ENCODE results near the gene CTIF. TPM values are rescaled to one million over a fixed set of nuclear protein-coding genes. Genes with fewer than 3 reads are reported as not detected.

Gene CTIF
- polyA plus RNA-seq, 3 donors = 11.7 to 74.2 (median 39.8) TPM

DNA sequence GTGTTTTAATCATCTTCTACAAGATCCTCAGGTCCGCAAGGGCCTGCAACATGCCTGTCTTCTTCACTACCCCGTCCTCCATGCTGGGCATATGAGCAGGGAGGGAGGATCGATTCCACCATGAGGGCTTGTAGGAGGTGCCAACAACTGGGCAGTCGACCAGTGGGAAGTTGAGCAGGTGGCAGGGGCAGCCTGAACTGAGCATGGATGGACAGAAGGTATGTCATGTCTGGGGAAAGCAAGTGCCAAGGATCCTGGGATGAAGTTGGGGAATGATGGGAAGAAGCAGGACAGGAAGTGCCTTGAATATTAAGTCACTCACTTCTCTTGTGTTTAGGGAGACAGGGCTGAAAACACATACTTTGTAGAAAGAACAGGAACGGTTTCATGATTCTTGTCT, 44.7 kb downstream of the CTIF start:
- 62 to 83% (median 82%) methylated on average over 5 of the region's 5 CpGs for WGBS, 3 donors
- H3K27ac ChIP-seq (ENCODE audit: low read depth, low read length) = no peak overlapping the region

DNA sequence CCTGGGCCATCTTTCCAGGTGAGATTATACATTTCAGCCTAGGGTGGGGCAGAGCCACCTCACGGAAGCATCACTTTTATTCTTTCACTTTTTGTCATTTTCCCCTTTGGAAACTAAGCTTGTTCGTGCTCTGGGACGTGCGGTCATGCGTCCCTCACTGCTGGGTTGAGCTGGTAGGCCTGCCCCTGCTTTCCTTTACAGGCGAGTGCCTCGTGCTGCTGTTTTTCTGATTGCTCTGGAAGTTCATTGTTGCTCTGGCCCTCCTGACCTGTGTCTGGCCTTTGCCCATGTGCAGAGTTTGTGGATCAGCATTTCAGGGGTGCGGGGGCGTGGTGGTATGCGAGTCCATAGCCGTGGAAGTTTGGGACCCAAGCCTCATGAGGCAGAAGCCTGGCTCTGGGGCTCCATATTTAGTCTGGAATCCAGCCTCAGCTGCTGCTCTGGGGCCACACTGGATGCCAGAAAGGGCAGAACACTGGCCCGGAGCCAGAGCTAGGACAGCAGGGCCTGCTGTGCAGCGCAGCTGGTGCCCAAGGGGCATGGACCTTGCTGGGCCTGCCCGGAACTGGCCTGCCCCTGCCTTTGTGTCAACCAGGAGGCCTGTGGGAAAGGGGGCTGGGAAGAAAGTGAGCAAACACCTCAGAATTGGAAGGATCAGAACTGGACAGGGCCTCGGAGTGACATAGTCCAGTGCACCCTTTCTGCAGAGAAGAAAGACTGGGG, 51.1 kb downstream of the CTIF start:
- no peak overlapping the region for H3K27ac ChIP-seq (ENCODE audit: low read depth, low read length)
- 81 to 88% (median 84%) methylated on average over 15 of the region's 15 CpGs for WGBS, 3 donors

DNA sequence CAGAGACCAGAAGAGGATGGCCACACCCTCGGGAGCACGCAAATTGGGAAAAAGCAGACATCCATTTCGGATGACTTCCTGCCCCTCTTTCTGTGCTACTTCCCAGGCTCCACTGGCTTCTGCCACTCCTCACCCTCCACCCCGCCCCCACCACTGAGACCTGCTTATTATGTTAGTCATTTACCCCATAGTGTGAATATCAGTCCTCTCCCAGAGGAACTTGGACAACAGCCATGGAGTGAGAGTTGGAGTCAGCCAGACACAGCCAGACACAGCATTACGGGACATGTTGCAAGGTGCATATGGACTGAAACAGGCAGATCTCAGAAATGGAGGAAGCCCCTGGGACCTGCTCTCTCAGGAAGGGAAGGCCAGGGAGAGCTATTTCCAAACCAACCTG, 51.8 kb downstream of the CTIF start:
- 84 to 97% (median 93%) methylated on average over 5 of the region's 5 CpGs for WGBS, 3 donors

DNA sequence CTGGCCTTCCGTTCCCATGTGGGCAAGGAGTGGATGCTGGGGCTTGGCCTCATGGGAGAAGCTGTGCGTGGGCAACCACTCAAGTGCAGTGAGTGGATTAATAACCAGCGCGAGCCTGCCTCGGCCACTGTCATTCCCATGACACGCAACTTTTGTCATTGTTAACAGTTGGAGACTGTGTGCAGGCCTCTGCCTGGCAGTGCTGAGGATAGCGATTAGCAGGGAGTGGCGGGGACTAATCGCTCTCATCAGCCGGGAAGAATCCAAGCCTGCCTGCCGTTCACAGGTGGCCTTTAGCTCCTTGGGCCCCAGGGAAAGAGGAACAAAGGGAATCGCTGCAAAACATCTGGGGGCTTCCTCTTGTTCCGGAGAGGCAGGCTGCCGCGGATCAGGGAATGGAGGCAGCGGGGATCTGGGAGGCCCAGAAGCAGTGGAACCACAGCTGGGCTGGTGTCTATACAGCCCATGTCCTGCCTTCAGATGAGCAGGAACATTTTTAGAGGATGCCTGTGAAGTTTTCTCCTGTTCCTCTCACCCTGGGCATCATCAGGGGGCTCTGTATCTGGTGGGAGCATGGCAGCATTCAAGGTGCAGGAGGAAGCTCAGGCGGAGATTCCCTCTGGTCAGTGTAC, 53.8 kb downstream of the CTIF start:
- no peak overlapping the region for H3K27ac ChIP-seq (ENCODE audit: low read depth, low read length)
- 86 to 92% (median 88%) methylated on average over 17 of the region's 17 CpGs for WGBS, 3 donors

More for the DNA sequence above, 51.8 kb downstream of the CTIF start:
- no peak overlapping the region for H3K27ac ChIP-seq (ENCODE audit: low read depth, low read length)

DNA sequence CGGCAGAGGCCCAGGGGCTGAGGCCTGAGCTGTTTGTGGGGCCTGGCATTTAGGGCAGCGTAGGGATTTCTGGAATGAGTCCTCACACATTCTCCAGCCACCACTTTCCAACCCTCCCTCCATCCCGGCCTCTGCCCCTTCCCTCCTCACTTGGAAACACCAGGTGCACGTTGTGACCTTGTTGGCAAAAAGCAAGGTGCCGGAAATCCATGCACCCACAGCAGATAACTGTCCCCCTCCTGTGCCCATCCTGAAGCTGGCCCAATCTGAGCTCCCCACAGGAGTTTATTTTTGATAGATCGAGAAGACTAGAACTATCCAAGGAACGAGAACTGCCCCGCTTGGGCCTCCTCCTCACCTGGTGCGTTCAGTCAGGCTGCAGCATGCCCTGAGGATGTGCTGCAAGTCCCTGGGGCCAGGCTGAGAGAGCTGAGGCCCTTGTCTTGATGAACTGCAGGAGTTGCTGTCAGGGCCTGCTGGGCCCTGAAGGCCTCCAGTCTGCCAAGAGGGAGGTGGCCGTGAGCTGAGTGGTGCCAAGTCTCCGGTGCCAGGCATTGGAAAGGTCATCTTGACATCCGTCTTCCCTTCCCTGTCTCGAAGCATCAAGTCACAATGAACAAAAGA, 55.8 kb downstream of the CTIF start:
- no peak overlapping the region for H3K27ac ChIP-seq (ENCODE audit: low read depth, low read length)
- 81 to 82% (median 81%) methylated on average over 13 of the region's 13 CpGs for whole genome bisulfite sequencing, 3 donors

DNA sequence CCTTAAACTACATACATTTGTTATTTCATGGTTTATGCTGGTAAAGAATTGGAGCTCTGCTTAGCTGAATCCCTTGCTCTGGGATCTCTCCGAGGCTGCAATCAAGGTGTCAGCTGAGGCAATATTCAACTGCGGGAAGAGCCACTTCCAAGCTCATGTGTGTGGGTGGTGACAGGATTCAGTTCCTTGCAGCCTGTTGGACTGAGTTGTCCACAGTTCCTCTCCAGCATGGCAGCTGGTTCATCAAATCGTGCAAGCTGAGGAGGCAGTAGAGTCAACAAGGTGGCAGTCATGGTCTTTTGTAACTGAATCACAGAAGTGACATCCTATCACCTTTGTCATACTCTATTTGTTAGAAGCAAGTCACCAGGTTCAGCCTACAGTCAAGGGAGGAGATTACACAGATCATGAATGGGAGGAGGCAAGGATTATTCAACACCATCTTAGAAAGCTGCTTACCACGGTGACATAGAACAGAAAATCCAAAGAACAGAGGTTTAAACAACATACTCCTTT, 56.9 kb downstream of the CTIF start:
- WGBS, 3 donors = 89 to 95% (median 92%) methylated on average over 4 of the region's 4 CpGs

DNA sequence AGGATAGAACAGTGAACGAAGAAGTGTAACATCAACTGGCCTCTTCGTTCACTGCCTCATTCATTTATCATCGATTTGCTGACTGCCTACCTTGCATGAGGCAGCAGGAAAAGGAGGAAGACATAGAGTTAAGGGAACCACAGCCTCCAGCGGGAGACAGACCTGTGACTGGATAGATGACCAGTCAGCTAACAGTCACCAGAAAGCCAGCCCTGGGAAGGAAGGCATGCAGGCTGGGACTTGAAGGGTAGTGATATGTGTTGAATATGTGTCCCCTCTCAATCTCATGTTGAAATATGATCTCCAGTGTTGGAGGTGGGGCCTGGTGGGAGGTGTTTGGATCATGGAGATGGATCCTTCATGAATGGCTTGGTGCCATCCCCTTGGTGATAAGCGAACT, 58.3 kb downstream of the CTIF start:
- H3K27ac ChIP-seq (ENCODE audit: low read depth, low read length) = no peak overlapping the region
- WGBS, 3 donors = 73 to 81% (median 73%) methylated on average over 5 of the region's 5 CpGs

More for the DNA sequence above, 56.9 kb downstream of the CTIF start:
- H3K27ac ChIP-seq (ENCODE audit: low read depth, low read length) = no peak overlapping the region

DNA sequence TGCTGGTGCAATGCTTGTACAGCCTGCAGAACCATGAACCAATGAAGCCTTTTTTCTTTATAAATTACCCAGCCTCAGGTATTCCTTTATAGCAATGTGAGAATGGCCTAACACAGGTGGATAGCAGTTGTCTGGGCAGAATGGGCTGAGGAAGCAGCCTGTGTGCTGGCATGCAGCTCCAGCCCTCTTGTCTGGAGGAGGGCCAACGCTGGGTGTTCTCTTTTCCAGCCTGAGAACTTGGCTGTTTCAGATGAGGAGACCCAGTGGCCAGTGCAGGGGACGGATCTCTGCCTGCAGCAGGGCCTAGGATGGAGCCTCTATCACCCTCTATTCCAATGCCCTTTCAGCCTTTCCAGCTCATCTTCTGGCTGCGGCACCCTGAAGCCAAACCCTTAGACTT, 58.8 kb downstream of the CTIF start:
- WGBS, 3 donors = 90 to 92% (median 90%) methylated on average over 3 of the region's 3 CpGs
- no peak overlapping the region for H3K27ac ChIP-seq (ENCODE audit: low read depth, low read length)

DNA sequence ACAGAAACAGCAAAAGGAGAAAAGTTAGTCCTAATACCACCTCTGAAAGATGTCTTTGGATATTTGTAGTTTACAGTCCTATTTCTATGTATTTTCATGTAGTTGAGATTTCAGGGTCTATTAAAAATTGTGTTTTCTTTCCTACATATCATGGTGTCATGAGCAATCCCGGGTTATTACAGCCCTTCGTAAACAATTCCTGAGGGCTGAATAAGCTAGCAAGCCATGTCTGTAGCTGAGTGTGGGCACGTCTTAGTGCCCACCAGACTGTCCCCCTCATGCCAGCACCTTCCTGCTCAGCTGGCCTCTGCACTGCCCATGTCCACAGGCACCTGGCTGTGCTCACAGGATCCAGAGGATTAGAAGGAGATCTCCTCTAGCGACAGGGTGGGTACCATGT, 60.6 kb downstream of the CTIF start:
- WGBS, 3 donors = 93 to 98% (median 94%) methylated on average over 4 of the region's 4 CpGs
- H3K27ac ChIP-seq (ENCODE audit: low read depth, low read length) = no peak overlapping the region

DNA sequence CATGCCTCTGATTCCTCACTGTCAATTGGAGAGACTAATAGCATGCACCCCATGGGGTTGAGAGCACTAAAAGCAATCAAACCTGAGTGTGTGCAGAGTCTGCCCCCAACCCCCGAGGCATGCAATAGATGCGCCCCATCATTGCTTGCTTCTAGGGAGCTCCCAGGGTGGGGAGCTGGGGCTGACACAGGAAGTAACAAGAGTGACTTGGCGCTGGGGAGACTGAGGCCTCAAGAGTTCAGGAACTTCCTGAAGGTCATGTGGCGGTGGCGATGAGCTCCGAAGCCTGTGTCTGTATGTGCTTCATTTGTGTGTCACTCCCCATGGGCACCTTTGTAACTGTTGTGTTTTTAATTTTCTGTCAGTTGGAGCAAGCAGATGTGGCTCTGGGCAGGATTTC, 61.2 kb downstream of the CTIF start:
- 73 to 97% (median 87%) methylated on average over 6 of the region's 6 CpGs for WGBS, 3 donors
- H3K27ac ChIP-seq (ENCODE audit: low read depth, low read length) = no peak overlapping the region

DNA sequence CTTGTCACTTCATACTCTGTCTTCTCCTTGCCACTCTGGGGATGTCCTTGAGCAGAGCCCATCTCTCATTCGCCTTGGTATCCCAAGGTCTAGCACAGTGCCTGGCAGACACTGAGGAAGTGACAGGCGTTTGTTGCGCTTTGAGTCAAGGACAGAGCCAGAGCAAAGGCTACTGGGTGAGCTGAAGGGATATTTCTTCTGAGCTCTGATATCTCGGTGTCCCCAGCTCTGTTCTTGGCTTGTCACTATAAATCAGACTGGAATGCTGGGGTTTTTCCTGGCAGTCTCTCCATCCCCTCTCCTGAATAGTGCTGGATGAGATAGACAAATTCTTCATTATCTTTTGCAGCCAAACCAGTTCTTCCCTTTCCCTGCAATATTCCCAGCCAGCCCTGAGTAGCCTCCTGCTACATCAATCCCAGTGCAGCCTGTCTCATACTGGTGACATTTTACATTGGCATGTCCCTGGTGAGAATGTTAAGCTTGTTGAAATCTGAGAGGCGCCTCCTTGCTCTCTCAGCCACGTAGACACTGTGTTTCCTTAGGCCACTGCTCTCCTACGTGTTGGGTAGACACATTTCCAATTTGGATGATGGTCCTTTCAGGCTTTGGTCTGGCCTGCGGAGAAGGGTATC, 61.7 kb downstream of the CTIF start:
- WGBS, 3 donors = 68 to 83% (median 78%) methylated on average over 8 of the region's 8 CpGs
- no peak overlapping the region for H3K27ac ChIP-seq (ENCODE audit: low read depth, low read length)

DNA sequence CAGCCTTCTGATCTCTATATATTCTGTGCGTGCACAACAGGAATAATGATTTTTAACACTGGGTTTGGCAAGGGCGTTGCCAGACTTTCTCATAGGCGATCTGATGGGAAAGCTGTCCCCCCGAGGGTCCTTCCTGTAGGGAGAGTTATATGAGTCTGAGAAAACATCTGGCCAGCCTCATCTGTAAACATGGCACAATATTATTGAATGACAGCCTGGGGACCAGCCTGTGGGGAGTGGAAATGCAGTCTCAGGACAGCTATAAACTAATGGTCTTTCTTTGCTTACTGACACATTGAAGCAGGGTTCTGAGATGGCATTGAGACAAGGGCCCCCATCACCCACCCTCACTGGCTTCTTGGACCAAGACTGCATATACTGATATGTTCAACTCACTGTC, 62.5 kb downstream of the CTIF start:
- WGBS, 3 donors = 85 to 88% (median 86%) methylated on average over 4 of the region's 4 CpGs
- no peak overlapping the region for H3K27ac ChIP-seq (ENCODE audit: low read depth, low read length)

DNA sequence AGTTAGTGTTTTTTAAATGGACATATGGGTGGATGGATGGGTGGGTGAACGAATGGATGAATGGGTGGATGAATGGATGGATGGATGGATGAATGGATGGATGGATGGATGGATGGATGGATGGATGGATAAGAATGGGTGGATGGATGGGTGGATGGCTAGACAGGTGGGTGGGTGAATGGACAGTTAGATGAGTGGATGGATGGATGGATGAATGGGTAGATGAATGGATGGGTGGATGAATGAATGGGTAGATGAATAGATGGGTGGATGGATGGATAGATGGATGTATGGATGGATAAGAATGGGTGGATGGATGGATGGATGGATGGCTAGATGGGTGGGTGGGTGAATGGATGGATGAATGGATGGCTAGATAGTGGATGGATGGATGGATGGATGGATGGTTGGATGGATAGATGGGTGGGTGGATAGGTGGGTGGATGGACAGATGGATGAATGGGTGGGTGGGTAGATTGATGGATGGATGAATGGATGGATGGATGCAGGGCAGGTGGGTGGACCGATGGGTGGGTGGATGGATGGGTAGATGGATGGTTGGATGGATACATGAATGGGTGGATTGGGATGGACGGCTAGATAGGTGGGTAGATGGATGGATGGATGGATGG, 64.0 kb downstream of the CTIF start:
- no peak overlapping the region for H3K27ac ChIP-seq (ENCODE audit: low read depth, low read length)
- 78 to 98% (median 91%) methylated on average over 3 of the region's 3 CpGs for WGBS, 3 donors

DNA sequence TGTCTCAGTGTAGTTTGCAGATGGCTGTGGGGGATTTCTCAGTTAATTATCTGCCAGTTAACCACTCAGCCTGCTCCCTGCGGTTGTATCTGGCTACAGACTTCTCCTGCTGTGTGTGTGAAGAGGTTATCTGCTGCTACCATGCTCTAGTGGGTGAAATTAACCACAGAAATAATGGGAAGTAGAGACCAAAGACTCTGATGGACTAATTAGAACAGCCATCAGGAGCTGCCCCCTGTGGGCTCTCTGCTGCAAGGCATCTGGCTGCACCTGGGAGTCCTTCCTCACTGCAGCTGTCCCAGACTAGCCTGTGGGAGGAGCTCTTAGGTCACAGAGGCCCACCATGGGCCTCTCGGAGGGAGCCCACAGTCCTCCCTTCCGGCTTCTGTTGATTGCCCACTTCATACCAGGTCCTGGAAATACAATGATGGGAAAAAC, 66.6 kb downstream of the CTIF start:
- 53 to 83% (median 64%) methylated on average over 3 of the region's 3 CpGs for WGBS, 3 donors
- no peak overlapping the region for H3K27ac ChIP-seq (ENCODE audit: low read depth, low read length)

DNA sequence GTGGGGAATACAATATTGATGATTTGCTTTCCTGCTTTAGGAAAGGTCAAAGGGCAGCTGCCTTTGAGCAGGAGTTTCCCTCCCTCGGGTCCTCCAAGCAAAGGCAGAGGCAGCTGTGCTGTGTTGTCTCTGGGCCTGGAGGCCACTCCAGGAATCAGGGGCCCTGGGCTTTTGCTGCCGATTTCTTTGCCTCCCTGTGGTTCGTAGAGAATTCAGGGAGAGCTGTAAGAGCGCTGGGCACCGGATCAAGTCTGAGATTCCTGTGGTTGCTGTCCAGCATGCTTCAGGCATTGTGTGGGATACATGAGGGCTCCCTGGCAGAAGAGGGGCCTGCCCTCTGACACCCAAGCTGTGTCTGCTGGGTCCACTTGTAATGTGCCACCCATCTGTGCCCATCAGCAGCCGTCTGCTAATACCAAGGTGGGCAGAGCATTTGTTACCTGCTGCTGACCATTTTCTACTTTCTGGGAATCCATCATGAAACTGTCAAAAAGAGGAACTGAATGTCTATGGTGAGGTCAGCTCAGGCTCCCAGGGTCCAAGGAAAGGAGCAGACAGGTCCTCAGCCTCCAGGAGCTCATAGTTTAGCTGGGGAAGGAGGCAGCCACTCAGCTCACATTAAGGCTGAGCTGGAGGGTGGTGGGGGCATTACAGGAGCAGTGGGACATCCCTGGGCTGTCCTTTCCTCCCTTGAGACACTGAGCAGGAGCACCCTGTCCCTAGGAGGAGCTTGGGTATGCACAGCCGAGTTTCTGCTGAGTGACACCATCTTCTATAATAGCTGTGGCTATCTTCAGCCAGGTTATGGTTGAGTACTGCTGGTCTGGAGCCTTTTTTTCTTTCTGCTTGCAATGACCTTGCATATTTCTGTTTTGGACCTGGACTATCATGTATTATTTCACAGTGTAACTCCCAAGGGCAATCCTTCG, 68.5 kb downstream of the CTIF start:
- no peak overlapping the region for H3K27ac ChIP-seq (ENCODE audit: low read depth, low read length)
- 59 to 68% (median 67%) methylated on average over 8 of the region's 8 CpGs for WGBS, 3 donors

DNA sequence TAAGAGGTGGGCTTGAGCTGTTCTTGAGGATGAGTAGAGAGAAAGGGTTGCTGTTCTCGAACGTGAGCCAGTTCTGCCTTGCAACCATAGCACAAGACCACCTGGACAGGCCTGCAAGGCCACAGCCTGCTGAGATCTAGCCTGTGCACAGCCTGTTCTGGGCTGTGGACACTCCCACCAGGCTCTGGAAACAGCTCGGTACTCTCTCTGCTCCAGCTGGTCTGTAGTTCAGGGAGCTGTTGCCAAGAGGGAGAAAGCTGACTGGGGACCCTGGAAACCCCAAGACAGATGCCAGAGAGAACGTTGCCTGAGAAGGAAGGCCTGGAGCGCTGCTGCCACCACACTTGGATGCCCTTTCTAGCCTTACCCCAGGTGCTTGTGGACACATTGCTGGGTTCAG, 69.8 kb downstream of the CTIF start:
- WGBS, 3 donors = 64 to 76% (median 73%) methylated on average over 5 of the region's 5 CpGs

DNA sequence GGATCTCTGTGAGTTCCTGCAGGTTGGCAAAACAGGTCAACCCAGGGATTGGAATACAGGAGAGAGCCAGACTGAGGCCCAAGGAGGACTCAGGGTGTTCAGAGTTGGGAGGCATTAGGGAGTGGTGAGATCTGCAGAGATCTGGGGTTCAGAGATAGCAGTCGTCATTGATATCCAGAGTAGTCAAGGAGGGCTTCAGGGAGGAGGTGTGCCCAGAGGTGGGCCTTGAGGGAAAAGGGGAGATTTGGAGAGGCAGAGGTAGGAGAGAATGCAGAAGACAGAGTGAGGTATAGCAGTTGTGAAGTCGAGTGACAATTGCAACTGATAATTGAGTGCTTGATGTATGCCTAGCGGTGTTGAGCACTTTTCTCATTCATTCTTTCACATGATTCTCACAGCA, 70.3 kb downstream of the CTIF start:
- 95 to 98% (median 96%) methylated on average over 3 of the region's 3 CpGs for WGBS, 3 donors
- H3K27ac ChIP-seq (ENCODE audit: low read depth, low read length) = no peak overlapping the region

More for the DNA sequence above, 69.8 kb downstream of the CTIF start:
- H3K27ac ChIP-seq (ENCODE audit: low read depth, low read length) = no peak overlapping the region

Data from adipose tissue (tissue), 3 donors.